Measurements from ENCODE around the gene ODAD2. TPM values are rescaled to one million over a fixed set of nuclear protein-coding genes. Genes with fewer than 3 reads are reported as not detected.

ODAD2 gene
- total RNA-seq, 1 experiment from 2014 or later, result 4.1 TPM

- TF ChIP-seq ZNF512 (CRISPR knock-in tag; IDR thresholded peaks at IDR 0.05; ENCODE audit: borderline replicate concordance) (no peak), NFE2L1 (CRISPR knock-in tag; IDR thresholded peaks at IDR 0.05) (no peak), AR (CRISPR knock-in tag; IDR thresholded peaks at IDR 0.05) (no peak), NR2C2 (CRISPR knock-in tag; IDR thresholded peaks at IDR 0.05) (no peak), MXD4 (CRISPR knock-in tag; IDR thresholded peaks at IDR 0.05; ENCODE audit: borderline replicate concordance) (no peak), GABPB1 (CRISPR knock-in tag; IDR thresholded peaks at IDR 0.05) (no peak)
Measured at GRCh38 chr10:27899058-27899457, 99.8 kb downstream of the ODAD2 start (continued).

GRCh38 chr10:27893358-27893954 lies 105.4 kb downstream of the ODAD2 start:
- TF ChIP-seq CREM (CRISPR knock-in tag; IDR thresholded peaks at IDR 0.05) (no peak), SP1 (CRISPR knock-in tag; conservative IDR thresholded peaks at IDR 0.05) (no peak), JAZF1 (CRISPR knock-in tag; IDR thresholded peaks at IDR 0.05) (no peak), HMGA2 (CRISPR knock-in tag; IDR thresholded peaks at IDR 0.05) (no peak), USF2 (CRISPR knock-in tag; IDR thresholded peaks at IDR 0.05) (no peak), PRDM15 (CRISPR knock-in tag; IDR thresholded peaks at IDR 0.05) (no peak), NFATC4 (CRISPR knock-in tag; IDR thresholded peaks at IDR 0.05) (no peak), HMGXB4 (CRISPR knock-in tag; IDR thresholded peaks at IDR 0.05) (no peak), MAX (CRISPR knock-in tag; IDR thresholded peaks at IDR 0.05) (no peak), GABPB1 (CRISPR knock-in tag; IDR thresholded peaks at IDR 0.05) (no peak), FOXP4 (CRISPR knock-in tag; IDR thresholded peaks at IDR 0.05) (no peak), NR1H2 (CRISPR knock-in tag; IDR thresholded peaks at IDR 0.05) (no peak), CBFB (CRISPR knock-in tag; IDR thresholded peaks at IDR 0.05; ENCODE audit: low read depth) (no peak), OVOL2 (CRISPR knock-in tag; IDR thresholded peaks at IDR 0.05; ENCODE audit: borderline replicate concordance) (no peak), PRRX2 (CRISPR knock-in tag; IDR thresholded peaks at IDR 0.05) (no peak), PREB (CRISPR knock-in tag; IDR thresholded peaks at IDR 0.05; ENCODE audit: borderline replicate concordance) (no peak), NR3C1 (CRISPR knock-in tag; conservative IDR thresholded peaks at IDR 0.05; ENCODE audit: low read depth) (no peak), GRHL2 (CRISPR knock-in tag; IDR thresholded peaks at IDR 0.05; ENCODE audit: insufficient replicate concordance, severe bottlenecking) (no peak)
- Mint-ChIP-seq H3K4me1 (no peaks in the 10 kb centered on the region), H3K9me3 (no peaks in the 10 kb centered on the region), H3K27me3 (ENCODE audit: low read depth) (no peaks in the 10 kb centered on the region), H3K27ac (no peak overlapping the region), H3K4me3 (no peak overlapping the region), H3K36me3 (no peaks in the 10 kb centered on the region)
- no peak for DNase-seq (ENCODE audit: low spot score)
- ChIA-PET POLR2A (no interaction called here), CTCF (no interaction called here)
- ATAC-seq, result no peak

Measured in WTC11 (cell line).